C4-2B (cell line): ENCODE results near the gene NTNG1.
A peak's percentile ranks its signal among the peaks of the same experiment; 100 is the strongest.

Experiments
- ZFX ChIP-seq: fragments of 450-650 bp; IDR thresholded peaks from 2 replicates; pipeline ENCODE4 v1.6.1; 2017
- TF ChIP-seq, protein P1 (sequence below): fragments of 450-650 bp; conservative IDR thresholded peaks from 2 replicates; pipeline ENCODE4 v1.5.1; 2017; ENCODE audit warnings: mild to moderate bottlenecking

GRCh38 chr1:107142140-107142542 lies 1.3 kb downstream of the NTNG1 start:
- TF ChIP-seq, protein P1, sequence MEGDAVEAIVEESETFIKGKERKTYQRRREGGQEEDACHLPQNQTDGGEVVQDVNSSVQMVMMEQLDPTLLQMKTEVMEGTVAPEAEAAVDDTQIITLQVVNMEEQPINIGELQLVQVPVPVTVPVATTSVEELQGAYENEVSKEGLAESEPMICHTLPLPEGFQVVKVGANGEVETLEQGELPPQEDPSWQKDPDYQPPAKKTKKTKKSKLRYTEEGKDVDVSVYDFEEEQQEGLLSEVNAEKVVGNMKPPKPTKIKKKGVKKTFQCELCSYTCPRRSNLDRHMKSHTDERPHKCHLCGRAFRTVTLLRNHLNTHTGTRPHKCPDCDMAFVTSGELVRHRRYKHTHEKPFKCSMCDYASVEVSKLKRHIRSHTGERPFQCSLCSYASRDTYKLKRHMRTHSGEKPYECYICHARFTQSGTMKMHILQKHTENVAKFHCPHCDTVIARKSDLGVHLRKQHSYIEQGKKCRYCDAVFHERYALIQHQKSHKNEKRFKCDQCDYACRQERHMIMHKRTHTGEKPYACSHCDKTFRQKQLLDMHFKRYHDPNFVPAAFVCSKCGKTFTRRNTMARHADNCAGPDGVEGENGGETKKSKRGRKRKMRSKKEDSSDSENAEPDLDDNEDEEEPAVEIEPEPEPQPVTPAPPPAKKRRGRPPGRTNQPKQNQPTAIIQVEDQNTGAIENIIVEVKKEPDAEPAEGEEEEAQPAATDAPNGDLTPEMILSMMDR, result peak; percentile 84
- no peak for TF ChIP-seq ZFX
